Pancreas (tissue), 10 donors: ENCODE measurements around the gene WDR77. TPM values are rescaled to one million over a fixed set of nuclear protein-coding genes. Genes with fewer than 3 reads are reported as not detected.

Experiments used
- ATAC-seq, 4 donors: fragments of 200-7000 bp; cut with Tn5 transposase; one replicate each; pipeline versions ENCODE4 v1.8.0 to v1.9.1; 2020; ENCODE audit warnings: mild to moderate bottlenecking in 4 of 4, moderate library complexity in 4 of 4
- DNase-seq, 6 donors: peaks; one replicate each; pipeline ENCODE4 v3.0.0-alpha.2; 2020
- FAIRE-seq: peaks from 2 replicates; lab custom pipeline; 2012; peaks lifted over from hg19 to GRCh38; lab: Jason Lieb, UNC
- H3K27ac ChIP-seq, 4 donors: fragments of 200-600 bp; sonication (generic); 1 replicate in 3 of 4; 2 replicates in 1 of 4; pipeline versions ENCODE4 v1.5.0 to v1.8.0; 2020
- H3K27me3 ChIP-seq, 4 donors: fragments of 200-600 bp; one replicate each; pipeline ENCODE4 v1.8.0; 2021
- H3K36me3 ChIP-seq, 3 donors: fragments of 200-600 bp; sonication (generic) in 1 of 3; one replicate each; pipeline versions ENCODE4 v1.5.0 to v1.8.0; 2020 to 2021
- H3K4me1 ChIP-seq, 3 donors: fragments of 200-600 bp; one replicate each; pipeline ENCODE4 v1.8.0; 2021
- H3K4me3 ChIP-seq, 4 donors: fragments of 200-600 bp; sonication (generic) in 2 of 4; one replicate each; pipeline versions ENCODE4 v1.5.0 to v1.8.0; 2020 to 2021
- H3K9me3 ChIP-seq, 4 donors: fragments of 200-600 bp; one replicate each; pipeline ENCODE4 v1.8.0; 2021
- CTCF ChIP-seq, 4 donors: fragments of 200-600 bp; sonication (generic) in 3 of 4; IDR thresholded peaks; one replicate each; pipeline versions ENCODE4 v1.5.0 to v1.8.0; 2021; ENCODE audit warnings: antibody characterized with exemption in 4 of 4
- WGBS, 2 donors: extraction: QIAGEN DNeasy Blood & Tissue Kit; methylation state at CpG; one replicate each; pipeline ENCODE4 v1.1.7; 2013; 5-methylcytosine and 5-hydroxymethylcytosine counted together
- intact Hi-C, 3 donors: fragments of 100-400 bp; cut with DNase I; formaldehyde crosslinking; loops; one replicate each; pipeline versions ENCODE4 v1.11.1 to v1.14.2; 2022
- polyA plus RNA-seq, 2 donors: library from polyadenylated mRNA; stranded (reverse); fragments of 200-250 nt; gene quantifications; one replicate each; pipeline ENCODE4 v1.2.3, GENCODE V29; 2013
- total RNA-seq, 6 donors: library from RNA; stranded (reverse); fragmentation: NEBNext Ultra II Directional in 4 of 6; extraction: Animal tissue kit (Norgen Biotek cat#: 25700) in 4 of 6; gene quantifications; one replicate each; pipeline versions ENCODE4 v1.2.1 to v1.2.4, GENCODE V29; 2021 to 2023
- donor health status: healthy with polysubstance abuse.
- donor health status: DM: no; HTN: no; CAD: no; lungs with moderate emphysema.
- donor health status: DM: no; HTN: no; CAD: no.
- donor health status: control.
- donor health status: control.
- donor health status: Bipolar disorder and iron deficiency.
- donor health status: DM: yes; HTN: yes; CAD: no.
- donor health status: DM: no; HTN: no; CAD: no.
- donor health status: DM: no; HTN: no; CAD: no.
- donor health status: DM: yes; HTN: yes; CAD: no.

The WDR77 gene
- total and polyA plus RNA-seq, 8 donors: 4.8 to 15.2 (median 10.1) TPM

GRCh38 chr1:111446967-111447892, 1.8 kb downstream of the WDR77 start:
- Histone ChIP-seq H3K4me1 (peaks cover 18 to 38% (median 20%) of the 10 kb centered on the region in 3 donors), H3K27ac (peak overlapping the region in 1 of 4 donors; percentile 5), H3K27me3 (no peaks in the 10 kb centered on the region), H3K9me3 (no peaks in the 10 kb centered on the region), H3K4me3 (peak overlapping the region in 2 of 4 donors; percentile 72 to 74), H3K36me3 (peaks cover 0 to 18% (median 10%) of the 10 kb centered on the region in 3 donors)
- FAIRE-seq: no peak
- WGBS, 2 donors: 34 to 35% methylated on average over 4 of the region's 4 CpGs
- intact Hi-C loops: no loop called here
- peak in 2 of 4 donors; percentile 2 to 15 for ATAC-seq
- no peak for TF ChIP-seq CTCF (IDR thresholded peaks at IDR 0.05)
- DNase-seq: peak in 1 of 6 donors; percentile 8

- no peak for DNase-seq
- 42 to 44% methylated on average over 4 of the region's 4 CpGs for WGBS, 2 donors
- peak overlapping the region in 1 of 4 donors; percentile 5 for H3K27ac ChIP-seq
Observed at GRCh38 chr1:111446546-111446945, 2.5 kb downstream of the WDR77 start.

GRCh38 chr1:111444031-111444430, 5.0 kb downstream of the WDR77 start:
- Histone ChIP-seq H3K36me3 (peaks cover 0 to 40% (median 22%) of the 10 kb centered on the region in 3 donors), H3K4me3 (no peak overlapping the region), H3K4me1 (peaks cover 7 to 16% (median 13%) of the 10 kb centered on the region in 3 donors), H3K9me3 (no peaks in the 10 kb centered on the region), H3K27ac (no peak overlapping the region), H3K27me3 (no peaks in the 10 kb centered on the region)
- 68 to 73% methylated on average over 3 of the region's 3 CpGs for WGBS, 2 donors
- intact Hi-C loops: no loop called here
- TF ChIP-seq CTCF (IDR thresholded peaks at IDR 0.05): no peak
- no peak for DNase-seq
- no peak for FAIRE-seq
- ATAC-seq: no peak

More at GRCh38 chr1:111446546-111446945, 2.5 kb downstream of the WDR77 start:
- Histone ChIP-seq H3K9me3 (no peaks in the 10 kb centered on the region), H3K4me3 (no peak overlapping the region), H3K27me3 (no peaks in the 10 kb centered on the region), H3K36me3 (peaks cover 0 to 25% (median 13%) of the 10 kb centered on the region in 3 donors), H3K4me1 (peaks cover 16 to 31% (median 20%) of the 10 kb centered on the region in 3 donors)
- intact Hi-C loops: no loop called here
- FAIRE-seq (no peak), ATAC-seq (no peak)
- no peak for TF ChIP-seq CTCF (IDR thresholded peaks at IDR 0.05)

GRCh38 chr1:111442457-111442856, 6.6 kb downstream of the WDR77 start:
- ATAC-seq: no peak
- FAIRE-seq: no peak
- Histone ChIP-seq H3K4me3 (no peak overlapping the region), H3K27me3 (no peaks in the 10 kb centered on the region), H3K36me3 (peaks cover 0 to 49% (median 22%) of the 10 kb centered on the region in 3 donors), H3K27ac (no peak overlapping the region), H3K9me3 (no peaks in the 10 kb centered on the region), H3K4me1 (peaks cover 5 to 12% (median 5%) of the 10 kb centered on the region in 3 donors)
- intact Hi-C loops: no loop called here
- 86 to 88% methylated on average over 4 of the region's 4 CpGs for WGBS, 2 donors
- no peak for DNase-seq
- no peak for TF ChIP-seq CTCF (IDR thresholded peaks at IDR 0.05)
